ENCODE results near the gene BRF1.

BRF1 gene

DNA sequence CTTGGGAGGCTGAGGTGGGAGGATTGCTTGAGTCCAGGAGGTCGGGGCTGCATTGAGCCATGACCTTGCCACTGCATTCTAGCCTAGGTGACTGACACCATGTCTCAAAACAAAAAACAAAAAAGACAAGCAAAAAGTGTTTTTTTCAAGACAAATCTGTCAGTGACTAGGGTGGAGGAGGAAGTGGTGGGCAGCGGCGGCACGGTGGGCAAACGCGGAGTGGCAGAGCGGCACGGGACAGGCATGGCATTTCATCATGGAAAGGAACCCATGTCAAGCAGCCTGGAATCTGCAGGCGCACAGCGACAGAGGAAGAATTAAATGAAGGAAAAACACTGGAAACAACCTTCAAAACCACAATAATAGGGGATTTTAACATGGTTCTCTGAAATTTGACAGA lies 56.5 kb downstream of the BRF1 start:
- DNase-seq (ENCODE audit: low read depth in 2 of 2, low spot score in 1 of 2): no peak

GRCh38 chr14:105241641-105242040 lies 59.2 kb downstream of the BRF1 start:
- DNase-seq (ENCODE audit: low read depth in 2 of 2, low spot score in 1 of 2): no peak

DNA sequence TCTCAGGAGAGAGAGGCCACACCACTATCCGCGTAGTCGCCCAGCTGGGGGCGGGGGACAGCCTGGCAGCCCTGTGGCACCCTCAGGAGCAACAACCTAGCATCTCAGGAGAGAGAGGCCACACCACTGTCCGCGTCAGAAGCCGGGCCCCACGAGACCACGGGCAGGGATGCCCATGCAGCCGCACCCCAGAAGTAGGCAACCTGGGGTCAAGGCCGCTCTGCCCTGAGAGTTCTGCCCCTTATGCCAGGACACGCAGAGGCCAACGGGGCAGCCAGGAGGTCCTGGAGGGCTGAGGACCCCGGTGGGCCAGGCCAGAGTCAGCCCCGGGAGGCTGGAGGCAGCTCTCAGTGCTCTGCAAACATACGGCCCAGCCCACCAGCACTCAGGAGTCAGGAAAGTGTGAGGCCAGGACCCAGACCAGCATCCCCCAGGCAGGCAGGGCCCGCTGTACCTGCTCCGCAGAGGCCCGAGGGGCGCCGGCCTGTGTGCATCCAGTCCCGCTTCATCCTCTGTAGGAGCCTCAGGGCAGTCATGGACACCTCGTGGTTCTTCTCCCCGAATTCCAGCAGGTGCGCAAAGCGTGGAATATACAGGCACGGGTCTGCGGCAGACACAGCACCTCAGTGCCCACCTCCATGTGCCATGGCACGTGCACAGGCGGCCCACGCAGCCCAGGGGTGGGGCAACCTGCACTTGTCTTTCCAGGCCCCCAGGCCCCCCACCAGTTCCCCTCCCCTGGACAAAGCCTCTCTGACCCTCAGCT lies 59.8 kb downstream of the BRF1 start:
- DNase-seq (ENCODE audit: low read depth in 2 of 2, low spot score in 1 of 2): no peak

- DNase-seq (ENCODE audit: low read depth in 2 of 2, low spot score in 1 of 2): no peak
These were observed 71.6 kb downstream of the BRF1 start for GRCh38 chr14:105229099-105229655.

DNA sequence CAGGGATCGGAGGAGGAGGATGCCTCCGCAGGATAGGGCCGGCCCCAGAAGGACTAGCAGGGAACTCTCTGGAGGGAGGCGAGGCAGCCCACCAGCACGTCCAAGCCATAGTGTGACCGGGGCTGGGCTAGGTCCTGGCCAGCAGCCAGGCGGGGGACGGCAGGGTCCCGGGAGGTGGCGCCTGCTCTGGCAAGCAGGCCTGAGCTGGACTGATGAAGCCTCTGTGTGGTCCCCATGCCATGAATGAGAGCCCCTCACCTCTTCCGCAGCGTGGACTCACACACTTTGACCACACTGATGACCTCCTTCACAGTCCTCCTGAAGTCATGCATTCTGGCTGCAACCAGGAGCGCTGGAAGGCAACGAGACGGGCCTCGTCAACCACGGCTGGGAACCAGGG lies 72.2 kb downstream of the BRF1 start:
- DNase-seq (ENCODE audit: low read depth in 2 of 2, low spot score in 1 of 2): no peak

- DNase-seq (ENCODE audit: low read depth in 2 of 2, low spot score in 1 of 2): no peak
These were observed 73.5 kb downstream of the BRF1 start for GRCh38 chr14:105227346-105227745.

DNA sequence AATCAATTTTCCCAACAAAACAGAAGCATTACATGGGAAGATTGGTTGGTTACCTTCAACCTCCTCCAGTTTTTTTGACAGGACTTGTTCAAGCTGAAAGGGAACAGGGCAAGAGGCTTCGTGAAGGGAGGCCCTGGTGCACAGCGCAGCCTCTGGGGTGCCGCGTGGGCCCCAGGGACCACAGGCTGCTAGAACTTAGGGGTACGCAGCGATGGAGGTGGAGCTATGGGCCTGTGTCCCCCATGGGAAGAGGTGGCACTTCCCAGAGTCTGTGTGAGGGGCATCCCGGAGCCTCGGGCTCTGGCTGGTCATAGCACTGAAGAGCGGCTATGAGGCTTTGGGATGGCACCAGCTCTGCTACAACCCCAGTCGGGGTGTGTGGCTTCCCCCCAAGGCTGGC lies 74.6 kb downstream of the BRF1 start:
- no peak for DNase-seq (ENCODE audit: low read depth in 2 of 2, low spot score in 1 of 2)

DNA sequence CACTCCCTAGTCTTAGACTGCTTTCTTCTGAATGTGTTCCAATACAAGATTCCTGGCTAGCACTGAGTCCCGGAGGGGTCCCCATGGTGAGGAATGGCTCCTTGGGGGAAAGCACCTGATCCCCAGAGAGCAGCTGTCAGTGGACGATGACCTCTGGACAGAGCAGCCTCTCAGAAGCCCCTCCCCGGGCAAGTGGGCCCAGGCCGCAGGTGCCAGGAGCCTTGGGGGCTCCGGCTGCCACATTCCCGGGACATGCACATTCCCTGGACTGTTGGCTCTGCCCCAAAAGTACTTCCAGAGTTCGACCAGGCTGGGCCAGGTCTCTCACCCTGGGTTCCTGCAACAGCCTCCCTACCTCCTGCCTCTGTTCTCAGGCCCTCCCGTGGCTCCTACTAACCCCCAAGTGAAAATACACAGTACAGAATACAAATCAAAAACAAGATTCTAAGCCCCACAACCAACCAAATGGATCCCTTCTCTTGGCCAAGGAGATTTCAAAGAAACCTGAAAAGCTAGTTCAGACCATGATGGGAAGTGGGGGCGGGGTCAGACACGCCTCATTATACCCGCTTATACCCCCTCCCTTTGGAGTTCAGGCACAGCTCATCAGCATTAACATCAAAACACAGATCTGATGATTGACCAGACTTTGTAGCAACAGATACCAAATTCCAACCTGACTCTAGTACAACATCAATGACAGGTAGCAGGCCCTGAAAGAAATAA lies 75.8 kb downstream of the BRF1 start:
- DNase-seq (ENCODE audit: low read depth in 2 of 2, low spot score in 1 of 2): no peak

DNA sequence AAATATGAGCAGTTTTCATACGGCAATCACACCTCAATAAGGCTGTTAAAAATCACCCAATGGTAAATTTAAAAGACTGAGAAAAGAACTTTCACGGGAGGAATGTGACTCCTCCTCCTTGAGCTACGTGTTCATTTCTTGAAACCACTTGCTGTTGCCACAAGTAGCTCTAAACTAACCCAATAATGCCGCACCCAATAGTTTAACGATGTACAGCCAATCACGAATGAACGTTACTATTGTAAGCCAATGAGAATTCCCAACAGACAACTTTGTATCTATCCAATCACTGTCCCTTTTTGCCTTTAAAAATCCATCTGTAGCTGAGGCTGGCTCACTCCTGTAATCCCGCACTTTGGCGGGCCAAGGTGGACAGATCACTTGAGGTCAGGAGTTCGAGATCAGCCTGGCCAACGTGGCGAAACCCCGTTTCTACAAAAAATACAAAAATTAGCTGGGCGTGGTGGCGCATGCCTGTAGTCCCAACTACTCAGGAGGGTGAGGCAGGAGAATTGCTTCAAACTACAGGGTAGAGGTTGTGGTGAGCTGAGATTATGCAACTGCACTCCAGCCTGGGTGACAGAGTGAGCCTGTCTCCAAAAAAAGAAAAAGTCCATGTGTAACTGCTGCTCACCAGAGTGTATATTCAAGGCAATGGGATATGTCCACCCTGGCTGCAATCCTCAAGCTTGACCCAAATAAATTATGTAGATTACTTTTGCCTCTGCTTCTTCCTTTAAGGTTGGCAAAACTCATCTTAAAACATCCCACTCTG lies 76.8 kb downstream of the BRF1 start:
- DNase-seq (ENCODE audit: low read depth in 2 of 2, low spot score in 1 of 2): no peak

DNA sequence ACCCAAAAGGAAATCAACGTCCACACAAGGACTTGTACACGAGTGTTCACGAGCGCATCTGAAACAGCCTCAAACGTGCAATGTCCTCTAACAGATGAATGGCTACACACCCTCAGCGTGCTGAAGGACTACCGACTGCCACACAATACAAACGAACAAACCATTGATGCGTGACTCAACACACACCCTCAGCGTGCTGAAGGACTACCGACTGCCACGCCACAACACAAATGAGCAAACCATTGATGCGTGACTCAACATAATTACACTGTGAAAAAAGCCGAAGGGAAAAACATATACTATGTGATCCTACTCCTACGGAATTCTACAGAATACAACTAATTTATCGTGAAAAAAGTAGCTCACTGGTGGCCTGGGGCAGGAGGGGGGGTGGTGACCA lies 77.5 kb downstream of the BRF1 start:
- DNase-seq (ENCODE audit: low read depth in 2 of 2, low spot score in 1 of 2): no peak

DNA sequence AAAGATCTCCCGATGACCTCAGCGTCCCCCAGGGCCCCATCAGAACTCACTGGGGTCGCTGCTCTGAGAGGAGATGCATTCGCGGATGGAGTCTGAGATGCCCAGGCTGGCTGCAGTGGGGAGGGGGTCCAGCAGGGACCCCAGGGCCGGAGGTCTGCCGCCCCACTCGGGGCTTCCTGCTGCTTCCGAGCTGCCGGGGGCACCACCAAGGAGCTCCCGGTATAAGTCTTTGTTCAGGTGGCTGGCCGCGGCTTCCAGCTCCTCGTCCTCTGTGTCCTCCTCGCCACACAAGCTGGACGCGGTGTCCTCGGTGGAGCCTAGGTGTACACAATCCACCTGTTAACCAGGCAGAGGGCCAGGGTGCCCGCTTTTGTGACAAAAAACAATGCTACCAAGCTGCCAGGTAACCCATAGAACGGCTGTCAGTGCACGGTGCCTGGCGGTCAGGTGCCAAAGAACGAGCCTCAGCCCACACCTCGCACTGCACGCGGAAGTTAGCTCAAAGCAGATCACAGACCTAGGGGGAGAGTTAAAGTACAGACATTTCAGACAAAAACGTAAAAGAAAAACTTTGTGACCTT lies 79.1 kb downstream of the BRF1 start:
- DNase-seq (ENCODE audit: low read depth in 2 of 2, low spot score in 1 of 2): no peak

DNA sequence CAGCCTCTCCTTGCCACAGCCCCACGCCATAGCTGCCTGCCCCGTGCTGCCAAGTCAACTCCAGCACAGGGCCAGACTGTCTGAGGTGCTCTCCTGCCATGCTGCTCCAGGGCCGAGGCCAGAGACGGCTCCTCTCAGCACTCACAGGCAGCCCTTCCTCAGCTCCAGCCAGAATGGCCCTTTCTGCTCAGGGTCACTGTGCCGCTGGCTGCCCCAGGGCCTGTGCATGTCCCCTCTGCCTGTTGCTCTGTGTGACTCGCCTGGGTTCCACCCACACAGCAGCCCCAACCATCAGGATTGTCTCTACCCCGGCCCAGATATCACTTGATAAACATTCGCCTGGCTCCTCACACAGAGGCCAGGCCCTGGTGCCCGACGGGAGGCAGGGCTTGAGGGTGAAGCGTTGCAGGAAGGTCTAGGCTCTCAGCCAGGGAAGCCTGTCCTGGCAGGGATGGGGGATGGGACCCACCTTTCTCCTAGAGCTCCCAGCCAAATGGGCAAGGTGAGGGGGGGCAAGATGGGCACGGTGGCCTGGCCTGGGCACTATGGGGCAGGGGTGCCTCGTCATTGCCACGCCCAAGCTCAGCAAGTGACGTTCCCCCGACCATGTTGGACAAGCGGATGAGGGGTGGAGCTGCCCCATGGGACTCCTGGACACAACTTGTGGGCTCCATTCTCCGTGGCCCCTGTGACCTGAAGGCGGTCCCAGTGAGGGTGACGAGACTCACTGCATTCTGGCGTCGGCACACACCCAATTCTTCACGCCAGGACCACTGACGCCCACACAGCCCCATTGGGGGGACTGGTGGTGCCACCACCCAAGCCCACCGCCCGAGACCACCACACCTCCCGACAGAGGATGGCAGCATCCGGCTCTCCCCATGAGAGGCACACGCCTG lies 79.9 kb downstream of the BRF1 start:
- DNase-seq (ENCODE audit: low read depth in 2 of 2, low spot score in 1 of 2): no peak

DNA sequence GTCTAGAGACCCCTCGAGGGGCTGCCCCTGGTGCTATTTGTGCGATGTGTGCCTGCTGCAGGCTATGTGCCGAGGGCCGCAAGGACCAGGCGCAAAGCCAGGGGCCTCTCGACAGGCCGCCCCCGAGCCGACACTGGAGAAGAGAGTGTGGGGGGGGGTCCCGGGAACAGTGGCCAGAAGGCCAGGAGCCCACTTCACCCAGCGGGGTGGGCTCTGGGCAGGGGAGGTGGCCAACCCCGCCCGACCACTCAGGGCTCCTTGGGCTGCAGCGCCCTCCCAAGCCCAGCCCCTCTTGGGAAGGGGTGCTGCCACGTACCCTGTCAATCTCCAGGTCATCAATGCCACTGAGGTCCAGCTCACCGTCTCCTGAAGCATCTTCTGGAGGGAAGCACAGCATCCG lies 81.0 kb downstream of the BRF1 start:
- no peak for DNase-seq (ENCODE audit: low read depth in 2 of 2, low spot score in 1 of 2)

DNA sequence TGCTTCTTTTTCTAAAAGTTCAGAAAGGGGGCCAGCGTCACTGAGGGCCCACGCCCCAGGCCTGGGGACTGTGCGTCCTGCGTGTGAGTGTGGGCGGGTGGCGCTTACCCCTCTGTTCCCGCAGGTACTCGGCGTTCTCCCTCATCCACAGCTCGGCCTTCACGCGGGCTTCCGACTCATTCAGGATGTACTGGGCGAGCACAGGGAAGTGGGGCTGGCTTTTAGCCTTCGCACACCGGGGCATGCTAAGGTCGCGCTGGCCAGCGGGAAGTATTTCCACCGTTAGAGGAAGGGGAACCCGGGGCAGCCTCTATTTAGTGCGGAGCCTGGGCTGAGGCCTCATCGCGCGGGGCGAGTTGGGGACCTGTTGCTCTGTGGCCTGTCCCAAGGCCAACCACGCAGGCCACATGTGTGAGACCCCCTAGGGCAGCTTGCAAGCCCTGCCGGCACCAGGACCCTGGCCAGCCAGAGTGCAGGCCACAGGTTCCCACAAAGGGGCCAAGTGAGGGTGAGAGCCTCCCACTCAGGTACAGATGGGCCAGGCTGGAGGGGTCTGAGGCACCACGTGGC lies 81.7 kb downstream of the BRF1 start:
- no peak for DNase-seq (ENCODE audit: low read depth in 2 of 2, low spot score in 1 of 2)

DNA sequence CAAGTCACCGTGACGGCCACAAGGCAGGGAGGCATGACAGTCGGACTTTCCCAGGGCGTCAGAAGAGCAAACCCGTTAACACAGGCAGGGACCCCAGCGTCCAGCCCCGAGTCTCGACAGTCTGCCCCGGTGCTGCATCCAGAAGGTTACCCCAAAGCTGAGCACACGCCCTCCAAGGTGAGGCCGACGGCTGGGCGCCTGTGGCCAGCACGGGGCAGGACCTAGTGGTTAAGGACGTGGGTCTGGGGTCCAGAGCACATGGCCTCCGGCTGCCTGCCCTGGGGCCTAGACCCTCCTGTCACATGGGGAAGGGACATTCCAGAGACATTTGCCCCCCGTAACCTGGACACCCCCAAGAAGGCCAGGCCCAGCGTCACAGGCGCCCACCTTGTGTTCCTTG lies 82.2 kb downstream of the BRF1 start:
- DNase-seq (ENCODE audit: low read depth in 2 of 2, low spot score in 1 of 2): no peak

GRCh38 chr14:105217774-105218173 lies 83.0 kb downstream of the BRF1 start:
- DNase-seq (ENCODE audit: low read depth in 2 of 2, low spot score in 1 of 2): no peak

DNA sequence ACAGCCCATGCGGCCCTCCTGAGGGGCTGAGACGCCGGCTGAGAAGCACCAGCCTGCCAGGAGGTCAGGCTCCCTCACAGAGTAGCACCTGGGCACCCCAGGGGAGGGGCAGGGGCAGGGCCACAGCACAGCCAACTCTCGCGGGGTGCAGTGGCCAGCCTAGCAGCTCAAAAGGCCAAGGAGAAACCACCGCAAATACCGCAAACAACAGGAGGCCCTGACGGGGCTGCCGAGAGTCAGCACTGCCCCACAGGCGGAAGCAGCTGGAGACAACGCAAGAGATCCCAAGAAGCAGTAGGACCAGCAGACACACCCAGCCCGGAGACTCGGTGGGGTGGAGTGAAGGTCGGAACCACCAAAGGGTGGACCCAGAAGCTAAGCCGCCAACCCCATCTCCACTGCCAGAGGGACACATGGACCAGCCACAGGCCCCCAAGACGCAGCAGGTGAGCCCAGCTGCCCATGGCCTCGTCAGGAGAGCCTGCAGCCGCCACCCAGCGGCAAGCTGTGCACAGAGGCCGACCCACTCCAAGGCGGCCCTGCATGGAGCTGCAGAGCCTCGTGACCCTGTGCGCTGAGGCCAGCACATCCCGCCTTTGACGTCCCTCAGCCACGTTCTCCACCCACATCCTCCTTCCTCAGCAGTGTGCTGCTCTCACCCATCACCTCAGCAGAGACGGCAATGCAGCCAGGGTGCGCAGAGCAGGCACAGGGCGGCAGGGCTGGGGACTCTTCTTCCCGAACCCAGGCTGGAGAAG lies 84.1 kb downstream of the BRF1 start:
- no peak for DNase-seq (ENCODE audit: low read depth in 2 of 2, low spot score in 1 of 2)

DNA sequence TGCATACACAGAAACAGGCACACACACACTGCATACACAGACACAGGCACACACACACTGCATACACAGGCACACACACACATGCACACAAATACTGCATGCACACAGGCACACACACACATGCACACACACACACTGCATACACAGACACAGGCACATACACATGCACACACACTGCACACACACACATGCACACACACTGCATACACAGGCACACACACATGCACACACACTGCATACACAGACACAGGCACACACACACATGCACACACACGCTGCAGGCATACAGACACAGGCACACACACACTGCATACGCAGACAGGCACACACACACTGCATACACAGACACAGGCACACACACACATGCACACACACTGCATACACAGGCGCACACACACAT lies 85.2 kb downstream of the BRF1 start:
- no peak for DNase-seq (ENCODE audit: low read depth in 2 of 2, low spot score in 1 of 2)

DNA sequence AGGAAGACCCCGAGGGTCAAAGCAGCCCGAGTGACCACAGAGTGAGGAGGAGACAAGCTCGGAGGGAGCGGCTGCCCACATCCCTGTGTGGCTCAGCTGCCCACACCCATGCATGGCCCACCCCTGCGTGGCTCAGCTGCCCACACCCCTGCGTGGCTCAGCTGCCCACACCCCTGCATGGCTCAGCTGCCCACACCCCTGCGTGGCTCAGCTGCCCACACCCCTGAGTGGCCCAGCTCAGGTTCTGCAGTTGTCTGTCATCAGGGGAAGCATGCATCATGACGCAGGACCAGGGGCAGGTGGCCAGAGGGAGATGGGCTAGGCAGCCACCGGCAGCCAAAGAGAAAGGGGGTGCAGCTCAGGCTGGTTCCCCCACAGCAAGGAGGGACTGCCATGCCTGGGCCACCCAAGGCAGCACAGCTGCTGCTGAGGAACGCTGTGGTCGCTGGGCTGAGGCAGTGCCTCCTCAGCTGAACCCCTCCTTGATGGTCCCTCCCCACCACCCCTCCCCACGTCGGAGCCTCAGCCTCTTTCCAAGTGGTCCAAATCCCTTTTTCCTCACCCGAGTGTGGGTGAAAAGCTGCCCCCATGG lies 86.4 kb downstream of the BRF1 start:
- no peak for DNase-seq (ENCODE audit: low read depth in 2 of 2, low spot score in 1 of 2)
